Ovary (tissue), 9 donors: ENCODE data around the gene GNAL. TPM values are rescaled to one million over a fixed set of nuclear protein-coding genes. Genes with fewer than 3 reads are reported as not detected.
A peak's percentile ranks its signal among the peaks of the same experiment; 100 is the strongest.
"Not testable (repeated sequence)": the region's sequence is repeated elsewhere in the genome, so short reads cannot be mapped to it uniquely, and the experiment has no call there.

ENCODE experiments used
- DNase-seq, 5 donors: peaks; one replicate each; pipeline ENCODE4 v3.0.0-alpha.2; 2019 to 2020
- H3K27ac ChIP-seq, 2 donors: fragments of 200-600 bp; one replicate each; pipeline versions ENCODE4 v1.5.1 to v1.8.0; 2019 to 2022
- H3K27me3 ChIP-seq: fragments of 200-600 bp; one replicate; pipeline ENCODE4 v1.8.0; 2022
- H3K36me3 ChIP-seq: fragments of 200-600 bp; sonication (generic); one replicate; pipeline ENCODE4 v1.5.1; 2019
- H3K4me1 ChIP-seq: one replicate; pipeline ENCODE4 v1.8.1; 2013; ENCODE audit warnings: mild to moderate bottlenecking, moderate library complexity; ENCODE audit not compliant: insufficient read depth
- H3K4me3 ChIP-seq: fragments of 200-600 bp; sonication (generic); one replicate; pipeline ENCODE4 v1.5.1; 2017
- H3K9me3 ChIP-seq, 2 donors: fragments of 200-600 bp in 1 of 2; sonication (generic) in 1 of 2; one replicate each; pipeline versions ENCODE4 v1.5.1 to v1.8.1; 2013 to 2019; ENCODE audit warnings: mild to moderate bottlenecking in 1 of 2, moderate library complexity in 1 of 2
- CTCF ChIP-seq, 3 donors: fragments of 450-650 bp in 2 of 3; fragments of 200-600 bp in 1 of 3; IDR thresholded peaks; one replicate each; pipeline versions ENCODE4 v1.5.1 to v1.8.0; 2016 to 2022; ENCODE audit warnings: antibody characterized with exemption in 3 of 3, mild to moderate bottlenecking in 1 of 3
- EP300 ChIP-seq: sonication (generic); formaldehyde crosslinking; IDR thresholded peaks from one replicate; pipeline ENCODE4 v1.6.1; 2017; ENCODE audit warnings: antibody characterized with exemption
- POLR2A ChIP-seq: fragments of 450-650 bp; IDR thresholded peaks from one replicate; pipeline ENCODE4 v1.6.1; 2017; ENCODE audit warnings: antibody characterized with exemption, mild to moderate bottlenecking, moderate library complexity
- WGBS, 3 donors: extraction: QIAGEN DNeasy Blood & Tissue Kit in 1 of 3; methylation state at CpG; one replicate each; pipeline versions ENCODE4 v1.1.5 to v1.1.7; 2013 to 2017; 5-methylcytosine and 5-hydroxymethylcytosine counted together
- intact Hi-C, 4 donors: fragments of 100-400 bp; cut with DNase I; formaldehyde crosslinking; loops; one replicate each; pipeline versions ENCODE4 v1.11.0 to v1.15.1; 2022 to 2023
- polyA plus RNA-seq, 2 donors: library from polyadenylated mRNA; stranded (reverse); fragments of 200-250 nt in 1 of 2; fragments of 350-450 nt in 1 of 2; fragmentation: Illumina TruSeq in 1 of 2; extraction: RNeasy Lipid Tissue Mini Kit (QIAGEN cat#74804) in 1 of 2; gene quantifications; one replicate each; pipeline ENCODE4 v1.2.3, GENCODE V29; 2013 to 2014
- total RNA-seq, 7 donors: library from RNA; depleted of rRNA in 2 of 7; stranded (reverse); fragments of >200 nt in 2 of 7; fragmentation: NEBNext Ultra II Directional in 3 of 7; extraction: Animal tissue kit (Norgen Biotek cat#: 25700) in 3 of 7; gene quantifications; one replicate each; pipeline versions ENCODE4 v1.1.0 to v1.2.4, GENCODE V29; 2016 to 2023
- donor health status: DM: no; HTN: no; CAD: no; lungs with moderate emphysema.
- donor health status: DM: no; HTN: no; CAD: no.
- donor health status: Bipolar disorder and iron deficiency.
- donor health status: DM: yes; HTN: yes; CAD: no.
- donor health status: DM: no; HTN: no; CAD: no.
- donor health status: DM: yes; HTN: yes; CAD: no.

The GNAL gene
- total and polyA plus RNA-seq, 9 donors = 1.6 to 15.4 (median 3.4) TPM

DNA sequence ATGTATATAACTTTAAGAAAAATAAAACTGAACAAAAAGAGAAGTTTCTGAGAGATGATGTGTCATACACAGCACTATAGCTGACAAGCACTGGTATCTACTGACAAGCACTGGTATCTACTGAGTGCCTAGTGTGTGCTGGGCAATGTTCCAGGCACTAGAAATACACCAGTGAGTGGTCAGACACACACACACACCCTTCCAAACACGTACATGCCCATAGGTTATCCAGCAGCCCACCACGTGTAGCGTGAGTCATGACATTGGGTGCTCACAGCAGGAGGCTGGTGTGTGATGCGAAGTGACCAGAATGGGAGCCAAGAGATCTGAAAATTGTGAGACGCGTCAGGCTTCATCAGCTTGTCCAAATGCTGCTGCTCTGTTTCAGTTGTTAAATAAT is 12.2 kb upstream of the GNAL start:
- H3K4me1 ChIP-seq = no peaks in the 10 kb centered on the region
- no peaks in the 10 kb centered on the region for H3K9me3 ChIP-seq
- no peak for DNase-seq
- no peak overlapping the region for H3K27ac ChIP-seq
- H3K4me3 ChIP-seq = no peak overlapping the region
- intact Hi-C loops = no loop called here
- 73 to 79% (median 77%) methylated on average over 6 of the region's 6 CpGs for WGBS, 3 donors
- TF ChIP-seq EP300 (no peak), POLR2A (no peak), CTCF (IDR thresholded peaks at IDR 0.05) (no peak)
- no peaks in the 10 kb centered on the region for H3K27me3 ChIP-seq
- H3K36me3 ChIP-seq = no peaks in the 10 kb centered on the region

DNA sequence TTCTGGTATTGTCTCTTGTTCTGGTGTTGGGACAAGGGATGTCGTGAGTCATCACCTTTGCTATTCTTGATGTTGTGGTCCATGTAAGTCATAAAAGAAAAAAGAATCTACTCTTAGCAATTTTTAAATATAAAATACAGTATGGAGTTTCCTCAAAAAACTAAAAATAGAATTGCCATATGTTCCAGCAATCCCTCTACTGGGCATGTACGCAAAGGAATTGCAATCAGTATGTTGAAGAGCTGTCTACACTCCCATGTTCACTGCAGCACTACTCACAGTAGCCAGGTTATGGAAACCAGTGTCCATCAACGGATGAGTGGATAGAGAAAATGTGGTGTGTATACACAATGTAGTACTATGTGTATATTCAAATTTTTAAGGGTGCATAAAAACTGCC is 10.9 kb upstream of the GNAL start:
- DNase-seq = no peak
- H3K36me3 ChIP-seq = no peaks in the 10 kb centered on the region
- 80 to 86% (median 81%) methylated on average over 3 of the region's 3 CpGs for WGBS, 3 donors
- H3K27ac ChIP-seq = no peak overlapping the region
- H3K27me3 ChIP-seq = no peaks in the 10 kb centered on the region
- TF ChIP-seq CTCF (IDR thresholded peaks at IDR 0.05) (no peak), EP300 (no peak), POLR2A (no peak)
- intact Hi-C loops = no loop called here
- H3K4me3 ChIP-seq = no peak overlapping the region
- H3K9me3 ChIP-seq = no peaks in the 10 kb centered on the region
- no peaks in the 10 kb centered on the region for H3K4me1 ChIP-seq

DNA sequence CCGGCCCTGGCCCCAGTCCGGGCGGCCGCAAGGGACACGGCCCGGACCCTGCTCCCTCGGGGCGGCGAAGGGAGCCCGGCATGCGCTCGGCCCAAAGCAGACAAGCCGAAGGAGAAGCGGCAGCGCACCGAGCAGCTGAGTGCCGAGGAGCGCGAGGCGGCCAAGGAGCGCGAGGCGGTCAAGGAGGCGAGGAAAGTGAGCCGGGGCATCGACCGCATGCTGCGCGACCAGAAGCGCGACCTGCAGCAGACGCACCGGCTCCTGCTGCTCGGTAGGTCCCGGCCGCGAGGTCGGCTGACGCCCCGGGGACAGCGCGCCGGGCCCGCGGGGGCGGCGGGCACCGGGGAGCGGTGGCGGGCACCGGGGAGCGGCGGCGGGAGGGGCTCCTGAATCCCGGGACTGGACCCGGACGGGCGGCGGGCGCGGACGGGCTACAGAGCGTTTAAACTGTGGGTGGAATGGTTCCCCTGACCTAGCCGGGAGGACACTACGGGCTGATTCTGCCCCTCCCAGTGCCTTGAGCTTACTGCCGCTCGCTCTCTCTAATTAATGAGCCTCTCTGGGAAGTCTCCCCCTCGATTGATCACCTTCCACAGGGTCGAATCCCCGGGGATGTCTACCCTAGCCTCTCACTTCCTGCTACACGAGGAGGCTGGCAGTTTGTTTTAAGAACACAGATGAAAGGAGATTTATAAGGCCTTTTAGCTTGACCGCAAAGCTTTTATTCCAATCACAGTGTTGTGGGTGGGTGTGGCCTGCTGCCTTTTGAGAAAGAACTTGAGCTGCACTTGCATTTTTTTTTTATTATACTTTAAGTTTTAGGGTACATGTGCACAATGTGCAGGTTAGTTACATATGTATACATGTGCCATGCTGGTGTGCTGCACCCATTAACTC is 853 bp downstream of the GNAL start:
- WGBS, 3 donors = 1% methylated on average over 22 to 72 of the region's 72 CpGs
- Histone ChIP-seq H3K36me3 (no peaks in the 10 kb centered on the region), H3K27me3 (no peaks in the 10 kb centered on the region), H3K9me3 (no peaks in the 10 kb centered on the region), H3K4me1 (peaks cover 5% of the 10 kb centered on the region), H3K27ac (peak overlapping the region in 1 of 2 donors; percentile 4), H3K4me3 (peak overlapping the region; percentile 77)
- peak in 4 of 5 donors; percentile 12 to 45 (median 29) for DNase-seq
- no peak for TF ChIP-seq CTCF (IDR thresholded peaks at IDR 0.05)
- TF ChIP-seq EP300 = no peak
- TF ChIP-seq POLR2A = no peak
- intact Hi-C loops = no loop called here

DNA sequence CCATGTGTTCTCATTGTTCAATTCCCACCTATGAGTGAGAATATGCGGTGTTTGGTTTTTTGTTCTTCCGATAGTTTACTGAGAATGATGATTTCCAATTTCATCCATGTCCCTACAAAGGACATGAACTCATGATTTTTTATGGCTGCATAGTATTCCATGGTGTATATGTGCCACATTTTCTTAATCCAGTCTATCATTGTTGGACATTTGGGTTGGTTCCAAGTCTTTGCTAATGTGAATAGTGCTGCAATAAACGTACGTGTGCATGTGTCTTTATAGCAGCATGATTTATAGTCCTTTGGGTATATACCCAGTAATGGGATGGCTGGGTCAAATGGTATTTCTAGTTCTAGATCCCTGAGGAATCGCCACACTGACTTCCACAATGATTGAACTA is 1.6 kb downstream of the GNAL start:
- intact Hi-C loops, H3K27me3 ChIP-seq, DNase-seq, H3K9me3 ChIP-seq, H3K4me1 ChIP-seq, H3K4me3 ChIP-seq, H3K36me3 ChIP-seq, H3K27ac ChIP-seq: not testable (repeated sequence)
- WGBS, 3 donors = 79 to 82% (median 82%) methylated on average over 3 to 4 of the region's 5 CpGs

- H3K9me3 ChIP-seq = no peaks in the 10 kb centered on the region
- H3K27me3 ChIP-seq = no peaks in the 10 kb centered on the region
- no peaks in the 10 kb centered on the region for H3K36me3 ChIP-seq
- H3K4me3 ChIP-seq = no peak overlapping the region
- TF ChIP-seq CTCF (IDR thresholded peaks at IDR 0.05) (no peak), POLR2A (no peak), EP300 (no peak)
- WGBS, 3 donors = 82 to 88% (median 87%) methylated on average over 2 of the region's 2 CpGs
- no peak for DNase-seq
- H3K27ac ChIP-seq = no peak overlapping the region
- no peaks in the 10 kb centered on the region for H3K4me1 ChIP-seq
- intact Hi-C loops = no loop called here
Observed at GRCh38 chr18:11695736-11696135, 6.7 kb downstream of the GNAL start.
